Ovary (tissue), 9 donors: ENCODE data around the gene AMER3. TPM values are rescaled to one million over a fixed set of nuclear protein-coding genes. Genes with fewer than 3 reads are reported as not detected.

ENCODE experiments used
- DNase-seq, 5 donors: peaks; one replicate each; pipeline ENCODE4 v3.0.0-alpha.2; 2019 to 2020
- H3K27ac ChIP-seq, 2 donors: fragments of 200-600 bp; one replicate each; pipeline versions ENCODE4 v1.5.1 to v1.8.0; 2019 to 2022
- H3K27me3 ChIP-seq: fragments of 200-600 bp; one replicate; pipeline ENCODE4 v1.8.0; 2022
- H3K36me3 ChIP-seq: fragments of 200-600 bp; sonication (generic); one replicate; pipeline ENCODE4 v1.5.1; 2019
- H3K4me1 ChIP-seq: one replicate; pipeline ENCODE4 v1.8.1; 2013; ENCODE audit warnings: mild to moderate bottlenecking, moderate library complexity; ENCODE audit not compliant: insufficient read depth
- H3K4me3 ChIP-seq: fragments of 200-600 bp; sonication (generic); one replicate; pipeline ENCODE4 v1.5.1; 2017
- H3K9me3 ChIP-seq, 2 donors: fragments of 200-600 bp in 1 of 2; sonication (generic) in 1 of 2; one replicate each; pipeline versions ENCODE4 v1.5.1 to v1.8.1; 2013 to 2019; ENCODE audit warnings: mild to moderate bottlenecking in 1 of 2, moderate library complexity in 1 of 2
- EP300 ChIP-seq: sonication (generic); formaldehyde crosslinking; IDR thresholded peaks from one replicate; pipeline ENCODE4 v1.6.1; 2017; ENCODE audit warnings: antibody characterized with exemption
- POLR2A ChIP-seq: fragments of 450-650 bp; IDR thresholded peaks from one replicate; pipeline ENCODE4 v1.6.1; 2017; ENCODE audit warnings: antibody characterized with exemption, mild to moderate bottlenecking, moderate library complexity
- WGBS, 3 donors: extraction: QIAGEN DNeasy Blood & Tissue Kit in 1 of 3; methylation state at CpG; one replicate each; pipeline versions ENCODE4 v1.1.5 to v1.1.7; 2013 to 2017; 5-methylcytosine and 5-hydroxymethylcytosine counted together
- intact Hi-C, 4 donors: fragments of 100-400 bp; cut with DNase I; formaldehyde crosslinking; loops; one replicate each; pipeline versions ENCODE4 v1.11.0 to v1.15.1; 2022 to 2023
- polyA plus RNA-seq, 2 donors: library from polyadenylated mRNA; stranded (reverse); fragments of 200-250 nt in 1 of 2; fragments of 350-450 nt in 1 of 2; fragmentation: Illumina TruSeq in 1 of 2; extraction: RNeasy Lipid Tissue Mini Kit (QIAGEN cat#74804) in 1 of 2; gene quantifications; one replicate each; pipeline ENCODE4 v1.2.3, GENCODE V29; 2013 to 2014
- total RNA-seq, 7 donors: library from RNA; depleted of rRNA in 2 of 7; stranded (reverse); fragments of >200 nt in 2 of 7; fragmentation: NEBNext Ultra II Directional in 3 of 7; extraction: Animal tissue kit (Norgen Biotek cat#: 25700) in 3 of 7; gene quantifications; one replicate each; pipeline versions ENCODE4 v1.1.0 to v1.2.4, GENCODE V29; 2016 to 2023
- TF ChIP-seq, protein P1 (sequence below), 3 donors: fragments of 450-650 bp in 2 of 3; fragments of 200-600 bp in 1 of 3; IDR thresholded peaks; one replicate each; pipeline versions ENCODE4 v1.5.1 to v1.8.0; 2016 to 2022; ENCODE audit warnings: antibody characterized with exemption in 3 of 3, mild to moderate bottlenecking in 1 of 3
- donor health status: DM: no; HTN: no; CAD: no; lungs with moderate emphysema.
- donor health status: DM: no; HTN: no; CAD: no.
- donor health status: Bipolar disorder and iron deficiency.
- donor health status: DM: yes; HTN: yes; CAD: no.
- donor health status: DM: no; HTN: no; CAD: no.
- donor health status: DM: yes; HTN: yes; CAD: no.

Gene AMER3
- total and polyA plus RNA-seq, 9 donors, result not detected

DNA sequence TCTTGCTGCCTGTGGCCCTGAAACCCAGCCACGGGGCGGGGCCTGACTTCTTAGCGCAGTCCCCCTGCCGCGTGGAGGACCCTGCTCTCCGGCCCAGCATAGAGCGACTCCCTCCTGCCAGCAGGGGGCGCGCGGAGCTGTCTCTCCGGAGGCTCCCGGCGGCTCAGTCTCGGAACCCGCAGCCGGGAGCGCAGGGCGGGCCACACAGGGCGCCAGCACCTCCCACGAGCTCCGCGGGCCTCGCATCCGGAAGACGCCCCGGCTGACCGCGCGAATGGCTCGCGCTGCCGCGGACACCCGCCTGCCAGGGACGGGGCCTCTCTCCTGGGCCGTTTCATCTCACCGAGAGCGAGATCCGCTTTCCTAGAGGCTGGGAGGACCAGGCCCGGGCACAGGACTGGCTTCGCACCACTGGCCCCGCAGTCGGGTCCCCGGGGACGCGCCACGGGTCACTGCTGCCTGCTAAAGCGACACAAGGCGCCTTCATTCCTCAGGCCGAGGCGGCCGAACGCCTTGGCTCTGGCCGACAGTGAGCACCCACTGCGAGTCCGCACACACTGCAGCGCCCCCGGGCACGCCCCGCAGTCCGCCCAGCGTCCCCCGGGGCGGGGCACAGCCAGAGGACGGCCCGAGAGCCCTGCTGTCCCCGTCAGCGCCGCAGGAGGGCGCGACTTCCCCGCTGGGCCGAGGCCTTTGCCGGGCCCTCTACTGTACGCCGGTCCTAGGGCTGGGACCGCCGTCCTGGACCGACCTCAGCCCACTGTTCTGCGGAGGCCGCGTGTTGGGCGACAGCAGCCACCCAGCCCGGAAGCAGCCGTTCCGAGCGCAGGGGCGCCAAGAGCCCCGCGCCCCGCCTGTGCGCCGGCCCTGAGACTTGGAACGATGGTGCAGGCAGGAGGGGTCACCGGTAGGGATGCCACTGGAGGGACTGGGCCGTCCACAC lies 42.4 kb downstream of the AMER3 start:
- Histone ChIP-seq H3K4me3 (peak overlapping the region; percentile 72), H3K27me3 (no peaks in the 10 kb centered on the region), H3K4me1 (peaks cover 3% of the 10 kb centered on the region), H3K9me3 (no peaks in the 10 kb centered on the region), H3K27ac (peak overlapping the region; percentile 70 to 87), H3K36me3 (no peaks in the 10 kb centered on the region)
- TF ChIP-seq POLR2A (no peak), EP300 (no peak)
- TF ChIP-seq, protein P1, sequence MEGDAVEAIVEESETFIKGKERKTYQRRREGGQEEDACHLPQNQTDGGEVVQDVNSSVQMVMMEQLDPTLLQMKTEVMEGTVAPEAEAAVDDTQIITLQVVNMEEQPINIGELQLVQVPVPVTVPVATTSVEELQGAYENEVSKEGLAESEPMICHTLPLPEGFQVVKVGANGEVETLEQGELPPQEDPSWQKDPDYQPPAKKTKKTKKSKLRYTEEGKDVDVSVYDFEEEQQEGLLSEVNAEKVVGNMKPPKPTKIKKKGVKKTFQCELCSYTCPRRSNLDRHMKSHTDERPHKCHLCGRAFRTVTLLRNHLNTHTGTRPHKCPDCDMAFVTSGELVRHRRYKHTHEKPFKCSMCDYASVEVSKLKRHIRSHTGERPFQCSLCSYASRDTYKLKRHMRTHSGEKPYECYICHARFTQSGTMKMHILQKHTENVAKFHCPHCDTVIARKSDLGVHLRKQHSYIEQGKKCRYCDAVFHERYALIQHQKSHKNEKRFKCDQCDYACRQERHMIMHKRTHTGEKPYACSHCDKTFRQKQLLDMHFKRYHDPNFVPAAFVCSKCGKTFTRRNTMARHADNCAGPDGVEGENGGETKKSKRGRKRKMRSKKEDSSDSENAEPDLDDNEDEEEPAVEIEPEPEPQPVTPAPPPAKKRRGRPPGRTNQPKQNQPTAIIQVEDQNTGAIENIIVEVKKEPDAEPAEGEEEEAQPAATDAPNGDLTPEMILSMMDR (IDR thresholded peaks at IDR 0.05), result peak; percentile 75 to 93 (median 80)
- DNase-seq, result peak; percentile 87 to 95 (median 90)
- 0% methylated on average over 83 to 96 of the region's 96 CpGs for WGBS, 3 donors
- intact Hi-C loops, result loop anchor here in 2 of 4 donors (2.0 to 5.0 kb wide), 2 partner anchors 75 kb away; no protein-coding TSS in a partner anchor

DNA sequence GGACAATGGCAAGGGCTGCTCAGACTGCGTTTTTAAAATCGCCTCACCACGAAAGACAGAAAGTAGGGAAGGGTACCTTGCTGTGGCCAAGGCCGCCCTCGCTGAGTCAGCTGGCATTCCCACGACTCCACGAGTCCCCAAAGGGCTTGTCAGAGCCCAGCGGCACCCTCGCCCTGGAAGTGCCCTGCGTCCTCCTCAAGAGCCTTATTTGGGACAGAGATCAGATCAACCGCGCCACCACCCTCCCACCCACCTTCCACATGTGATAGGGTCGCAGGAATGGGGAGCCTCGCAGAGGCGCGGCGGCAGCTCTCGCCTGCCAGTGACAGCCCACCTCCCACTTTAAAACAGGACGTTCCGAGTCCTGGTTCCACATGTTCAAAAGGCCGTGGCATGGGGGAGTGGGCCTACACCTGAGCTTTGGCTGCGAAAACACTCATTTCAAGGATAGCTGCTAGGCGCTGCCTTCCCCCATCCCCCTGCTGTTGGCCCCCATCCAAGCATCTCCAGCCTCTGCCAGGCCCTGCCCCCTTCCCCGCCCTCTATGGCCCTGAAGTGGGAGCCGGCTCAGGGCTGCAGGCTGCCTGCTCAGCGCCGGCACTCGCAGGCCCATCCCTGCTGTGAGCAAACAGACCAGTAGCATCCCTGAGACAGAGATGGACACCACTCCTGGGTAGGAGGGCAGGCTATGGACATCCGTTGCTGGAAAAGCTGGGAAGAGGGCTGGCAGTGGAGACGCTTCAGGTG lies 43.3 kb downstream of the AMER3 start:
- Histone ChIP-seq H3K9me3 (no peaks in the 10 kb centered on the region), H3K27ac (peak overlapping the region in 1 of 2 donors; percentile 87), H3K27me3 (no peaks in the 10 kb centered on the region), H3K36me3 (no peaks in the 10 kb centered on the region), H3K4me3 (peak overlapping the region; percentile 72), H3K4me1 (peaks cover 3% of the 10 kb centered on the region)
- TF ChIP-seq, protein P1 (IDR thresholded peaks at IDR 0.05), result no peak
- intact Hi-C loops, result loop anchor here in 2 of 4 donors (2.0 to 5.0 kb wide), 2 partner anchors 74 kb away; no protein-coding TSS in a partner anchor
- peak; percentile 31 to 73 (median 65) for DNase-seq
- WGBS, 3 donors, result 15 to 23% (median 20%) methylated on average over 30 of the region's 30 CpGs

DNA sequence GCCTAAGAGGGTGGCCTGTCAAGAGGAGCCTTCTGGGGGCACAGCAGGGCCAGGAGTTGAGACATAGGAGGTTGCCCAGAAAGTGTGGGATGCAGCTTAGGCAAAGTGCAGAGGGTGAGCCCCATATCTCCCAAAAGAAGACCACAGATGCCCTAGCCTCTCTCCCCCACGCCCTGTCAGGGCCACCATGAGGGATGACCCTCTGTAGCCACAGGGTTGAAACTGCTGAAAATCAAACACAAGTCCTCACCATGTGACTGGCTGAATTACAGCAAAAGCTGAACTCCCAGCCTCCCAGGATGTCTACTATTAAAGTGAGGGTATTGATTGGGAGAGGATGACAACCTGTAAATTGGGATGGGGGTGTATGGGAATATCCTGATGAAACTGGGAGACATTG lies 44.0 kb downstream of the AMER3 start:
- H3K9me3 ChIP-seq, result no peaks in the 10 kb centered on the region
- no peak for DNase-seq
- no peak overlapping the region for H3K27ac ChIP-seq
- H3K36me3 ChIP-seq, result no peaks in the 10 kb centered on the region
- intact Hi-C loops, result loop anchor here in 2 of 4 donors (2.0 to 5.0 kb wide), 2 partner anchors 73 to 74 kb away; no protein-coding TSS in a partner anchor
- no peaks in the 10 kb centered on the region for H3K27me3 ChIP-seq
- peaks cover 3% of the 10 kb centered on the region for H3K4me1 ChIP-seq
- TF ChIP-seq POLR2A, result no peak
- TF ChIP-seq, protein P1 (IDR thresholded peaks at IDR 0.05), result no peak
- no peak for TF ChIP-seq EP300
- 92 to 100% (median 100%) methylated on average over 1 of the region's 1 CpG for whole genome bisulfite sequencing, 3 donors
- no peak overlapping the region for H3K4me3 ChIP-seq

DNA sequence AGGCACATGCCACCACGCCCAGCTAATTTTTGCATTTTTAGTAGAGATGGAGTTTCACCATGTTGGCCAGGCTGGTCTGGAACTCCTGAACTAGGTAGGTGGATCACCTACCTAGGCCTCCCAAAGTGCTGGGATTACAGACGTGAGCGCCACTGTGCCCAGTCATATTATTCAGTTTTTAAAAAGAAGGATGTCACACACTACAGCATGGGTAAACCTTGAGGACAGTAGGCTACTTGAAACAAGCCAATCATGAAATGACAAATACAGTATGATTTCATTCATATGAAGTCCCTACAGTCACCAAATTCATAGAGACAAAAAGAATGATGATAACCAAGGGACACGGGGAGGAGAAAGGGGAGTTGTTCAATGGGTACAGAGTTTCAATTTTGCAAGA lies 50.3 kb downstream of the AMER3 start:
- no peaks in the 10 kb centered on the region for H3K27me3 ChIP-seq
- intact Hi-C loops, result no loop called here
- DNase-seq, result no peak
- H3K4me3 ChIP-seq, result no peak overlapping the region
- no peaks in the 10 kb centered on the region for H3K9me3 ChIP-seq
- 65 to 78% (median 69%) methylated on average over 4 of the region's 4 CpGs for WGBS, 3 donors
- H3K27ac ChIP-seq, result no peak overlapping the region
- TF ChIP-seq, protein P1 (IDR thresholded peaks at IDR 0.05), result no peak
- TF ChIP-seq EP300 (no peak), POLR2A (no peak)
- no peaks in the 10 kb centered on the region for H3K36me3 ChIP-seq
- H3K4me1 ChIP-seq, result no peaks in the 10 kb centered on the region
